Measurements from ENCODE around the gene ALOX15. TPM values are rescaled to one million over a fixed set of nuclear protein-coding genes. Genes with fewer than 3 reads are reported as not detected.

ALOX15 gene
- total and polyA plus RNA-seq, 10 of the 15 experiments (the other 5 are each of a cell fraction or from before 2014, with no cell fraction given): 0.05 to 1.0 (median 0.24) TPM

GRCh38 chr17:4616476-4616875, 25.0 kb downstream of the ALOX15 start (continued):
- TF ChIP-seq YBX1 (IDR thresholded peaks at IDR 0.05) (no peak), TARDBP (IDR thresholded peaks at IDR 0.05; ENCODE audit: borderline replicate concordance) (no peak), RELB (IDR thresholded peaks at IDR 0.05; ENCODE audit: low read depth) (no peak), ZZZ3 (IDR thresholded peaks at IDR 0.05; ENCODE audit: control insufficient read depth, insufficient read length, low read depth) (no peak), PAX8 (IDR thresholded peaks at IDR 0.05) (no peak), ZSCAN29 (IDR thresholded peaks at IDR 0.05) (no peak)

DNA sequence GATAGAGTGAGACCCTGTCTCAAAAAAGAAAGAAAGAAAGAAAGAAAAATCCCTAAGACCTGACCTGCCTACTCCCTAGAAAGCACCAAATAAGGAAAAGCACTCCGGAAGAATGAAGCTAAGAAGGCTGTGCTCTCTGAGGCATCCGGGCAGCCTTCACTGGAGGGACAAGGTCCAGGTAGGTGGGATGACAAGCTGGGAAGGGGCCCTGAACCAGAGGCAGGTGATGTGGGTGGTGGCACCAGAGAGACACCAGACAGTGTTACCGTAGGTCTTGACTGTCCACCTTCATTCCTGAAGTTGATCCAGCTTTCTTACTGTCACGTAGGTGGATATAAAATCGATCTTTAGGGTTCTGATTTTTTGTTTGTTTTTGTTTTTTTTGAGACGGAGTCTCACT, 30.8 kb downstream of the ALOX15 start:
- ChIA-PET RAD21 (ENCODE audit: unreplicated experiment) (no interaction called here), POLR2A (no interaction called here), CTCF (interaction anchor here (1.1 kb wide), 1 partner anchor 49 kb away, joined by 3 read pairs; no protein-coding TSS in a partner anchor), SMC1A (ENCODE audit: uncharacterized antibody, unreplicated experiment) (interaction anchor here (1.0 kb wide), 1 partner anchor 16 kb away, joined by 4 read pairs; no protein-coding TSS in a partner anchor)
- Histone ChIP-seq H3K4me3 (no peak overlapping the region), H3K36me3 (ENCODE audit: control insufficient read depth in 2 of 2, insufficient read depth in 2 of 2, low read length in 1 of 2) (no peaks in the 10 kb centered on the region), H3K4me2 (ENCODE audit: control insufficient read depth, insufficient read depth) (no peak overlapping the region), H4K20me1 (ENCODE audit: control insufficient read depth, insufficient read depth) (no peaks in the 10 kb centered on the region), H3K9ac (ENCODE audit: control insufficient read depth, insufficient read depth, low read length) (no peak overlapping the region), H3K27me3 (replicated peaks in 1 of 2; ENCODE audit: control insufficient read depth in 2 of 2, insufficient read depth in 2 of 2, low read length in 1 of 2) (peaks cover 0 to 3% of the 10 kb centered on the region in 2 experiments; a peak in 2 of 4 replicates), H2AFZ (ENCODE audit: control insufficient read depth, low read depth, low read length) (no peak overlapping the region), H3K4me1 (ENCODE audit: control insufficient read depth, insufficient read depth, low read length) (no peaks in the 10 kb centered on the region), H3K27ac (ENCODE audit: control insufficient read depth, insufficient read depth) (no peak overlapping the region), H3K79me2 (ENCODE audit: control insufficient read depth, insufficient read depth, low read length) (no peaks in the 10 kb centered on the region), H3K9me3 (replicated peaks; ENCODE audit: control insufficient read depth, insufficient read depth, low read length) (no peaks in the 10 kb centered on the region)
- in situ Hi-C loops (cut with MboI): no loop called here
- intact Hi-C loops (cut with micrococcal nuclease; ENCODE audit: unreplicated experiment): no loop called here
- DNase-seq (ENCODE audit: low read depth, low spot score) (no peak), ATAC-seq (no peak), FAIRE-seq (no peak)
- no TSS peak for BruUV-seq (replicated peaks)
- WGBS (ENCODE audit: insufficient coverage, insufficient replicate concordance, low lambda C conversion rate, missing lambda C conversion rate): 41% methylated on average over 6 of the region's 6 CpGs
- TF ChIP-seq ZBTB40 (IDR thresholded peaks at IDR 0.05; ENCODE audit: borderline replicate concordance): no peak
- TF ChIP-seq, protein P1, sequence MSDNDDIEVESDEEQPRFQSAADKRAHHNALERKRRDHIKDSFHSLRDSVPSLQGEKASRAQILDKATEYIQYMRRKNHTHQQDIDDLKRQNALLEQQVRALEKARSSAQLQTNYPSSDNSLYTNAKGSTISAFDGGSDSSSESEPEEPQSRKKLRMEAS (IDR thresholded peaks at IDR 0.05; ENCODE audit: low read depth, low read length): no peak
- no peak for TF ChIP-seq ZNF622 (IDR thresholded peaks at IDR 0.05)
- no peak for TF ChIP-seq CEBPZ (IDR thresholded peaks at IDR 0.05; ENCODE audit: low read depth, low read length)
- TF ChIP-seq KDM1A (IDR thresholded peaks at IDR 0.05; ENCODE audit: borderline replicate concordance): no peak
- no peak for TF ChIP-seq DPF2 (IDR thresholded peaks at IDR 0.05)
- no peak for TF ChIP-seq ZSCAN29 (IDR thresholded peaks at IDR 0.05)
